ENCODE data around the gene HIVEP2.

GRCh38 chr6:142960098-142960497 lies 15.1 kb upstream of the HIVEP2 start:
- no peak for TF ChIP-seq CTCF (conservative IDR thresholded peaks at IDR 0.05; ENCODE audit: low read depth, low read length)
- TF ChIP-seq MAFK (IDR thresholded peaks at IDR 0.05; ENCODE audit: low read depth, low read length) = no peak
- no peak for TF ChIP-seq CEBPB (IDR thresholded peaks at IDR 0.05; ENCODE audit: low read depth, low read length)
- no peak for TF ChIP-seq POLR2A (IDR thresholded peaks at IDR 0.05; ENCODE audit: low read depth, low read length)
- TF ChIP-seq MXI1 (IDR thresholded peaks at IDR 0.05; ENCODE audit: borderline replicate concordance, low read depth, low read length) = no peak
- TF ChIP-seq USF2 (IDR thresholded peaks at IDR 0.05; ENCODE audit: low read depth, low read length) = no peak
- TF ChIP-seq BHLHE40 (IDR thresholded peaks at IDR 0.05; ENCODE audit: low read depth, low read length) = no peak
